DOHH2 (cell line): ENCODE measurements around the gene DUSP2.

Experiments
- EZH2phosphoT487 ChIP-seq: fragments of 200-600 bp; sonication (generic); IDR thresholded peaks from 2 replicates; pipeline ENCODE4 v1.6.1; 2017; ENCODE audit warnings: borderline replicate concordance, mild to moderate bottlenecking, antibody characterized with exemption, low read length, moderate library complexity, mixed read lengths
- TF ChIP-seq, protein P1 (sequence below): fragments of 200-600 bp; sonication (generic); IDR thresholded peaks from one replicate; pipeline ENCODE4 v1.5.1; 2014; ENCODE audit warnings: antibody characterized with exemption, mild to moderate bottlenecking, low read depth, low read length; ENCODE audit not compliant: poor library complexity, severe bottlenecking

- TF ChIP-seq, protein P1, sequence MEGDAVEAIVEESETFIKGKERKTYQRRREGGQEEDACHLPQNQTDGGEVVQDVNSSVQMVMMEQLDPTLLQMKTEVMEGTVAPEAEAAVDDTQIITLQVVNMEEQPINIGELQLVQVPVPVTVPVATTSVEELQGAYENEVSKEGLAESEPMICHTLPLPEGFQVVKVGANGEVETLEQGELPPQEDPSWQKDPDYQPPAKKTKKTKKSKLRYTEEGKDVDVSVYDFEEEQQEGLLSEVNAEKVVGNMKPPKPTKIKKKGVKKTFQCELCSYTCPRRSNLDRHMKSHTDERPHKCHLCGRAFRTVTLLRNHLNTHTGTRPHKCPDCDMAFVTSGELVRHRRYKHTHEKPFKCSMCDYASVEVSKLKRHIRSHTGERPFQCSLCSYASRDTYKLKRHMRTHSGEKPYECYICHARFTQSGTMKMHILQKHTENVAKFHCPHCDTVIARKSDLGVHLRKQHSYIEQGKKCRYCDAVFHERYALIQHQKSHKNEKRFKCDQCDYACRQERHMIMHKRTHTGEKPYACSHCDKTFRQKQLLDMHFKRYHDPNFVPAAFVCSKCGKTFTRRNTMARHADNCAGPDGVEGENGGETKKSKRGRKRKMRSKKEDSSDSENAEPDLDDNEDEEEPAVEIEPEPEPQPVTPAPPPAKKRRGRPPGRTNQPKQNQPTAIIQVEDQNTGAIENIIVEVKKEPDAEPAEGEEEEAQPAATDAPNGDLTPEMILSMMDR = no peak
- no peak for TF ChIP-seq EZH2phosphoT487
Observed at GRCh38 chr2:96163768-96164429, 18.7 kb upstream of the DUSP2 start.
